ENCODE data around the gene GLB1L3.

- TF ChIP-seq CTCF (IDR thresholded peaks at IDR 0.05) (no peak), POLR2A (IDR thresholded peaks at IDR 0.05) (no peak)
Measured at GRCh38 chr11:134260503-134260902, 15.7 kb upstream of the GLB1L3 start.

All from heart left ventricle (tissue), 13 donors.